Stimulated activated CD4-positive, alpha-beta T cell treated with anti-CD3 and anti-CD28 coated beads, Interleukin-2, amount 100 ng/mL, for 48 hours (primary cell): ENCODE measurements around the gene GAGE13.
"Not testable (repeated sequence)": the region's sequence is repeated elsewhere in the genome, so short reads cannot be mapped to it uniquely, and the experiment has no call there.

Source experiments
- DNase-seq, 2 donors: peaks; one replicate each; pipeline ENCODE4 v3.0.0-alpha.2; 2020

Gene GAGE13

GRCh38 chrX:49341449-49341848 is 10.1 kb downstream of the GAGE13 start:
- not testable (repeated sequence) for DNase-seq

- DNase-seq: not testable (repeated sequence)
These were observed 13.3 kb downstream of the GAGE13 start for GRCh38 chrX:49344496-49345175.

- not testable (repeated sequence) for DNase-seq
These were observed 14.0 kb downstream of the GAGE13 start for GRCh38 chrX:49345402-49345801.

GRCh38 chrX:49346150-49346549 is 14.8 kb downstream of the GAGE13 start:
- not testable (repeated sequence) for DNase-seq
